ENCODE measurements around the gene CAPN7.

CAPN7 gene

DNA sequence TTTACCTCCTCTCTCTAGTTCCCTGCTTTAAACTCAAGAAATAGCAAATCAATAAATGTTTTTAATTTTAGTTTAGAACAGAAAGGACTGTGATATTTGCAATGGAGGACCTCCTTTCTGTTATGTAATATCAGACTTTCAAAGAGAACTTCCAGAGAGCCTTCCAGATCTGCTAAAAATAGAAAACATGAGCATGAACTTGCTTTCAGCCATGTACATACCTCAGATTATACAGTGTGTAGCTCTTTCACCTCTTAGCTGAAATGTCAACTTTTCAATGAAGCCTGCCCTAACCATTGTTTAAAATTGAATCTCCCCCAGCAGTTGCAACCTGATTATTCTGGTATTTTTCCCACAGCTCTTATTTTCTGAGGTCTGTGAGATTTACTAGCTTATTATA is 12.6 kb downstream of the CAPN7 start:
- H3K4me3 ChIP-seq (ENCODE audit: low read depth, low read length), result no peak overlapping the region
- DNase-seq (ENCODE audit: low read depth), result no peak
- TF ChIP-seq, protein P1, sequence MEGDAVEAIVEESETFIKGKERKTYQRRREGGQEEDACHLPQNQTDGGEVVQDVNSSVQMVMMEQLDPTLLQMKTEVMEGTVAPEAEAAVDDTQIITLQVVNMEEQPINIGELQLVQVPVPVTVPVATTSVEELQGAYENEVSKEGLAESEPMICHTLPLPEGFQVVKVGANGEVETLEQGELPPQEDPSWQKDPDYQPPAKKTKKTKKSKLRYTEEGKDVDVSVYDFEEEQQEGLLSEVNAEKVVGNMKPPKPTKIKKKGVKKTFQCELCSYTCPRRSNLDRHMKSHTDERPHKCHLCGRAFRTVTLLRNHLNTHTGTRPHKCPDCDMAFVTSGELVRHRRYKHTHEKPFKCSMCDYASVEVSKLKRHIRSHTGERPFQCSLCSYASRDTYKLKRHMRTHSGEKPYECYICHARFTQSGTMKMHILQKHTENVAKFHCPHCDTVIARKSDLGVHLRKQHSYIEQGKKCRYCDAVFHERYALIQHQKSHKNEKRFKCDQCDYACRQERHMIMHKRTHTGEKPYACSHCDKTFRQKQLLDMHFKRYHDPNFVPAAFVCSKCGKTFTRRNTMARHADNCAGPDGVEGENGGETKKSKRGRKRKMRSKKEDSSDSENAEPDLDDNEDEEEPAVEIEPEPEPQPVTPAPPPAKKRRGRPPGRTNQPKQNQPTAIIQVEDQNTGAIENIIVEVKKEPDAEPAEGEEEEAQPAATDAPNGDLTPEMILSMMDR (IDR thresholded peaks at IDR 0.05; ENCODE audit: control insufficient read depth, extremely low read depth, insufficient read depth), result no peak

DNA sequence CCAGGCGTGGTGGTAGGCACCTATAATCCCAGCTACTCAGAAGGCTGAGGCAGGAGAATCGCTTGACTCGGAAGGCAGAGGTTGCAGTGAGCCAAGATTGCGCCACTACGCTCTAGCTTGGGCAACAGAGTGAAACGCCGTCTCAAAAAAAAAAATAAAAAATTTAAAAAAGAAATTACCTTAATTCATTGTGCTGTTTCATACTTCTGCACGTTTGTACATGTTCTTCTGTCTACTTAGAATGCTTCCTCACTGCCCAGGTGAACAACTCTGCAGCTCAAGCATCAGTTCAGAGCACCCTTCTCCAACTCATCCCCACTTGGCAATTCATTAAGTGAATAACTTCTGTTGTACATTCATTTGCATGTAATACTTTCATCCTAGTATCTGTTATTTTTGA is 14.0 kb downstream of the CAPN7 start:
- DNase-seq (ENCODE audit: low read depth), result no peak
- TF ChIP-seq, protein P1 (IDR thresholded peaks at IDR 0.05; ENCODE audit: control insufficient read depth, extremely low read depth, insufficient read depth), result no peak
- H3K4me3 ChIP-seq (ENCODE audit: low read depth, low read length), result no peak overlapping the region

DNA sequence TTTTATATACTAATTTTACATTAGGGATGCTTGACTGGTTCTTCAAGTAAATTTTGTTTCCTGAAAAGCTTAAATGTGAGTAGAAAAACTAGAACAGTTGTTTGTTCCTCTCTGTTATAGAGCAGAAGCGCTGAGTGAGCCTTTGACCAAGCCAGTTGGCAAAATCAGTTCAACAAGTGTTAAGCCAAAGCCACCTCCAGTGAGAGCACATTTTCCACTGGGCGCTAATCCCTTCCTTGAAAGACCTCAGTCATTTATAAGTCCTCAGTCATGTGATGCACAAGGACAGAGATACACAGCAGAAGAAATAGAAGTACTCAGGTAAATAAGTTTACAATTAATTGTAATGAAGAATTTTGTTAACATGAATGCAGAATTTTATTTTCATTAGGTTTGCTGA is 14.6 kb downstream of the CAPN7 start:
- TF ChIP-seq, protein P1 (IDR thresholded peaks at IDR 0.05; ENCODE audit: control insufficient read depth, extremely low read depth, insufficient read depth), result no peak
- no peak overlapping the region for H3K4me3 ChIP-seq (ENCODE audit: low read depth, low read length)
- no peak for DNase-seq (ENCODE audit: low read depth)

DNA sequence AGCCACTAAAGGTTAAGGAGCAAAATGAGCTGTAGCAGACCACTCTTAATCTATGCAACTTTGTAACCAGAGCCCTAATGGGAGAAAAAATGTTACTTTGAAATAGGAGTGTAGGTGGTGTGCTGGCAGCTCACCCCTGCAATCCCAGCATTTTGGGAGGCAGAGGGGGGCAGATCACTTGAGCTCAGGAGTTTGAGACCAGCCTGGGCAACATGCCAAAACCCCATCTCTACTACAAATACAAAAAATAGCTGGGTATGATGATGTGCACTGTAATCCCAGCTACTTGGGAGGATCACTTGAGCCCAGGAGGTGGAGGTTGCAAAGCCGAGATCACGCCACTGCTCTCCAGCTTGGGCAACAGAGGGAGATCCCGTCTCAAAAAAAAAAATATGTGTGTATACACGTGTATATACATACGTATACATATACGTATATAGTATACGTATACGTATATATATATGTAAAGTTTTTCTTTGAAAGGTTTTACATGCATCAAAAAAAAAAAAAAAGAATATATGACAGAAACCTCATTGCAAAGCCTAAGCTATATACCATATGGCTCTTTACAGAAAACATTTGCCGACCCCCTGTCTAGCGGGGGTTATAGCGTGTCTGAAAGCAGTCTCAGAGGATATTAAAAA is 15.7 kb downstream of the CAPN7 start:
- H3K4me3 ChIP-seq (ENCODE audit: low read depth, low read length), result no peak overlapping the region
- no peak for DNase-seq (ENCODE audit: low read depth)
- TF ChIP-seq, protein P1 (IDR thresholded peaks at IDR 0.05; ENCODE audit: control insufficient read depth, extremely low read depth, insufficient read depth), result no peak

DNA sequence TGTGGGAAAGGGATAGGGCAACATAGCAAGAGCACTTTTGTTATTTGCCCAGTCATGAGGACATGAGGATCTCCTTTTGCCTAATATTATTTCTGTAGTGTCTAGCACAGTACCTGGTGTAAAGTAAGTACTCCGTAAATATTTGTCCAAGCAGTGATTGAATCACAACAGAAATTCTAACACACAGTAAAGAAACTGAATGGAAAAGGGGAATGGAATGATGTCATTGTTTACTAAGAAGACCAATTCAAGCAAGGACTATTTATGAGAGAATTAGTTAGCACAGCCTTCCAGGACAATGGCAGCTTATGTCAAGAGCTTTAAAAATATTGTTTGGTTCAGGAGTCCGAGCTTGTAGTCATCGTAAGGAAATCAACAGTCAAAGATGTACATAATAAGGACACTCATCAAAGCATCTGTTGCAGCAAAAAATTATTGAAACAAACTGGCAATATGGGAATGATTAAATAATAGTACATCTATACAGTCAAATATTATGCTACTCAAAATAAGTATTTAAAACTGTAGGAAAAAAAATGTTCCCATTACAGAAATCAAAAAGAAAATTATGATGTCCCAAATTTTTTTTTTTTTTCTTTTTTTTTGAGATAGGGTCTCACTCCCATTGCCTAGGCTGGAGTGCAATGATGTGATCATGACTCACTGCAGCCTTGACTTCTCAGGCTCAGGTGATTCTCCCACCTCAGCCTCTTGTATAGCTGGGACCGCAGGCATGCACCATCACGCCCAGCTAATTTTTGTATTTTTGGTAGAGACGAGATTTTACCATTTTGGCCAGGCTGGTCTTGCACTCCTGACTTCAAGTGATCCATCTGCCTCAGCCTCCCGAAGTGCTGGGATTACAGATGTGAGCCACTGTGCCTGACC is 17.9 kb downstream of the CAPN7 start:
- TF ChIP-seq, protein P1 (IDR thresholded peaks at IDR 0.05; ENCODE audit: control insufficient read depth, extremely low read depth, insufficient read depth), result no peak
- no peak overlapping the region for H3K4me3 ChIP-seq (ENCODE audit: low read depth, low read length)
- DNase-seq (ENCODE audit: low read depth), result peak; percentile 83

DNA sequence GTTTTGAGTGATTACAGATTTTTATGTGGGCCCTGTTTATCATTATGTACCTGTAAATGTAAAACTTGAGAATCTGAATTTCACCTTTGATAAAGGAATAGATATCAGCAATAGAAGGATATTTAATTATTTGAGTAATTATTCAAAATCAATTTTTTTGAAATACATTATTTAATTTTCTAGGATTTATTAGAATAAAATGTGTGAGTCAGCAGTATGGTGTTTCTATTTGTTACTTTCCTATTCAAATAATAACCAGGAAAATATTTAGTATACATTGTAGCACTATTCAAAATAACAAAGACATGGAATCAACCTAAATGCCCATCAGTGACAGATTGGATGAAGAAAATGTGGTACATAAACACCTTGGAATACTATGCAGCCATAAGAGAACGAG is 22.1 kb downstream of the CAPN7 start:
- no peak overlapping the region for H3K4me3 ChIP-seq (ENCODE audit: low read depth, low read length)
- TF ChIP-seq, protein P1 (IDR thresholded peaks at IDR 0.05; ENCODE audit: control insufficient read depth, extremely low read depth, insufficient read depth), result no peak
- DNase-seq (ENCODE audit: low read depth), result no peak
